NCI-H748 (cell line): ENCODE results near the gene B4GALT6.

Source experiments
- DNase-seq: peaks from one replicate; lab custom pipeline; 2025; ENCODE audit not compliant: unreplicated experiment; lab: John Stamatoyannopoulos, UW

Gene B4GALT6

DNA sequence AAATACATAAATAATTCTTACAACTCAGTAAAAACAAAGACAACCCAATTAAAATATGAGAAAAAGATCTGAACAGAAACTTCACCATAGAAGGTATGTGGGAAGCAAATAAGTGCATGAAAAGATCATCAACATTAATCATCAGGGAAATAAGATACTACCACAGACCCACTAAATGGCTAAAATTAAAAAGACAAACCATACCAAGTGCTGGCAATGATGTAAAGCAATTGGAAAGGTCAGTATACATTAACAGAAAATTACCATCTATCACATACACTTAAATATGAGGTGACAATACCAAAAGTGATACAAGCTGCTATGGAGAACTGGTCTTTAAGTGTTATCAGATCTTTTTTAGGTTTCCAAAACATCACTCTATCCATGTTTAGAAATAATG, 48.0 kb downstream of the B4GALT6 start:
- DNase-seq, result no peak

DNA sequence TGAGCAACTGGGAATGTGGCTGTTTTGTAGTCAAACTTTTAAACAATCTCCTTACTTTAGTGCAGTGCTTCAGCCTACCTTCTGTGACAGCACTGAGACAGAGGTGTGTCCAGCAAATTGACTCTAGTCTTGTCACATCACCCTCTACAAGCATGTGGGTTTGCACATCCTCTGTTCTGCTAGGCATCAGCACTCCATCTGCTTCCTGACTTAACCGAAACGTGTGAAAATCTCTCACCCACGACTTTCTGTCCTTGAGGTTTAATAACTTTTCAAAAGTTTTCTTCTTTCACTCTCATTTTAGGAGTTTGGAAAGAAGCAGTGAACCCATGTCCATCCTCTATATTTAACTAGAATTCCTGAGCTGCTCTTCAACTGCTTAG, 50.1 kb downstream of the B4GALT6 start:
- no peak for DNase-seq

DNA sequence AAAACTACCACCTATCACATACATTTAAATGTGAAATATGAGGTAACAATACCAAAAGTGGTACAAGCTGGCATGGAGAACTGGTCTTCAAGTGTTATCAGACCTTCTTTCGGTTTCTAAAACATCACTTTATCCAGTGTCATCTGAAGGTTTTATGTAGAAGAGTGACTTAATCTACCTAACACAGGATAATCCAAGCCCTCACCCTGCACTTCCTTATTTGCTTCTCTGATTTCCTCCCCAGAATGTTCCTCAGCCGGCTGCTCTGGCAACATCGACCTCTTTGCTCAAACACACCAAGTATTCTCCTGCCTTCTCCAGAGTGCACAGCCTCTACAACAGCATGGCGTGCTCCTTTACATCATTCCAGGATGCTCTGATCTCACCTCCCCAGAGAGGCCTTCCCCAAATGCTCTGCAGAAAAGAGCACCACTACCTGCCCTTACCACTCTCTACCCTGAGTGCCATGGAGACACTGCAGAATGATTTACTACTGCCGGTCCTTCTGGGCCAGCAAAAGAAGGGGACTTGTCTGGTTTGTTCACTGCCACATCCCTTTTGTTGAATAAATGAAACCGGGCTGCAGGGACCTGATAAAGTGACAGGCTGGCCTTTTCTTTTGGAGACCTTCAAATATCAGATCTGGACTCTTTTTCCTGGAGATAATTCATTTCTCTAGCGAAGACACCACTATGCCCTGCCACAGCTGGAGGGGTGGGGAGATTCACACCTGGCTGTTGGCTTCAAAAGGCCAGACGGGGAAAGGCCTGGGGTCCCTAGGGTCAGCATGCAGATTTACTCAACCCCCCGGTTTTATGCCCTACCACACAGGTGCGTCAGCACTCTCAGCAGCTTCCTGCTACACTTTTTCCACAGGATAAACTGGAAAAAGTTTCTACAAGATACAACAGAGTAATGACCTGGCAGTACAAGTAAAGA, 50.7 kb downstream of the B4GALT6 start:
- no peak for DNase-seq

DNA sequence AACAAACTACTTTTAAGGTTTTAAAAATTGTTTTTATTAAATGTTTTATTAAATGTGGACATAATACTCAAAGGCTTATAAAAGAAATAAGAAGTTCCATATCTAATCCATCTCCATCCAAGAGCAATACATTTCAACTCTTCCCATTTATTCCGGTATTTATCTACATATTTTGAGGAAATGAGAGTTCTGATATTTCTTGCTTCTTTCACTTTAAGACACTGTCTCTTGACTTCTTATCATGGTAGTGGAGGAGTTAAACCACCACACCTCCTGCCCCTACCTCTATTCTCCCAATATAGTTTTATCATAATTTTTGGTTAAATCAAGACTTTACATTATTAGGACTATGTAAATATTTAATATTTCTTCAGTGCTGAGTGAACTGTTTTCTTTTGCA, 52.0 kb downstream of the B4GALT6 start:
- DNase-seq, result no peak

DNA sequence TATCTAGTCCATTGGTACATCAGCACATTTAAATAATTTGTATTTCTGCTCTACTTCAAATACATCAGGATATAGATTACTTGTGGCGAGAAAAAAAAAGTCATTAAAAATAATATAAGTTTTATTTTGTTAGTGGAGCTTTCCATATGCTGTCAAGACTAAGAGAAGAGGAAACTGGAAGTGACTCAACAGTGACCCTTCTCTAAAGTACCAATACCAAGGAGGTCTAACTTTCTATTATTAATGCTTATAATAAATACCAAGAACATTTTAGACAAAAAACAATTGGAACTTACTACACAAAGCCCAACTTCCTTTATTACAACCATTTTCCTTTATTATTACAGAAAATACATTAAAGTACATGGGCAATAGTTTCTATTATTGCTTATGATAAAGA, 52.9 kb downstream of the B4GALT6 start:
- no peak for DNase-seq

DNA sequence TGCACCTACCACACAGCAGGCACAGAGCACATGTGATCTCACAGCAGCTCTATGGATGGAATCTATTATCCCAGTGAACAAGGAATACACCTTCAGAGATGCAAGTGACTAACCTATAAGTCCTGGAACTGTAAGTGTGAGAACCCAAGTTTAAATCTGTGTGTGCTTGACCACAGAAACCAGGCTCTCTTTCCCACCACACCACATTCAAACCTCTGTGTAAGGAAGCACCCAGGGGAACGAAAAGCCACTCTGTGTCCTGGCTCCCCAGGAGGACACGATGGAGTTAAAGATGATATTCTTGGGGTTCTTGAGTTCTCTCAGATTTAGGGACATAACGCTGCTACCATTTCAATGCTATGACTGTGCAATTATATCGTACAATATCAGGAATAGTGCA, 53.8 kb downstream of the B4GALT6 start:
- DNase-seq, result no peak

DNA sequence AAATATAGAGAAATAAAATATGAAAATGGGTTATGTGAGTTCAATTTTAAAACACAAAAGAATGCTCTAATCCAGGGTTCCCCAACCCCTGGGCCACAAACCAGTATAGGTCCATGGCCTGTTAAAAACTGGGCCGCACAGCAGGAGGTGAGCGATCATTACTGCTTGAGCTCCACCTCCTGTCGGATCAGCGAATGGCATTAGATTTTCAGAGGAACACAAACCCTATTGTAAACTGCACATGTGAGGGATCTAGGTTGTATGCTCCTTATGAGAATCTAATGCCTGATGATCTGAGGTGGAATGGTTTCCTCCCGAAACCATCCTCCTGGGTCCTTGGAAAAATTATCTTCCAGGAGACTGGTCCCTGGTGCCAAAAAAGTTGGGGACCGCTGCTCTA, 58.0 kb downstream of the B4GALT6 start:
- DNase-seq, result no peak

DNA sequence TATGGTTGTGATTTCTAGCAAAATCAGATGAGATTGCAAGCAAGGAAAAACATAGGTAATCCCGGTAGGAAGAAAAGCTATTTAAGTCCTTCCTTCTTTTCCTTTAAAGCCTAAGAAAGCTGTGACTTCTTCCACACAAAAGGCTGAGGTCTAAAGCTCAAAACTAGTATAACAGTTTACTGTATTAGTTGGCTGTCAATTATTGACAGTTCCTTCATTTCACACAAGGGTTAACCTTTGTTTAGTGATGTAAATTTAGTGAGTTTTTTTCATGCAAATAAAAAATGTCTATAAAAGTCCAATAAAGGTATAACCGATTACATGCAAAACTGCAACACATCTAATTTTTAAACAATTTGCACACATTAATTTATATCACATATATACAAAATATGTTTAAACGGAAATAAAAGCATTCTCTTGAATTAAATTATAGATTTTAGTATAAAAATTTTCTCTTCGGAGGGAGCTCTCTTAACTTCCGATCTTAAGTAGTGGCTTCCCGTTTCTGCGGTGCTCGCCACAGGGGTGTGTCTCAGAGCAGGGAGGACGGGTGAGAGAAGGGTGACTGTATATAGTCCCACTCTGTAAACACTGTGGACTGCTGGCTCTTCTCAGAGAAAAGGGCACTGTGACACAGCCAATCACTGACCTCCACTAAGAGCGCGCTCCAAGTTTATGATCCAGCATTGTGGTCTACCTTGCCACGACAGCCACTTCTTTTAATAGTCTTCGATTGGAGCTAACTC, 59.3 kb downstream of the B4GALT6 start:
- DNase-seq, result no peak

DNA sequence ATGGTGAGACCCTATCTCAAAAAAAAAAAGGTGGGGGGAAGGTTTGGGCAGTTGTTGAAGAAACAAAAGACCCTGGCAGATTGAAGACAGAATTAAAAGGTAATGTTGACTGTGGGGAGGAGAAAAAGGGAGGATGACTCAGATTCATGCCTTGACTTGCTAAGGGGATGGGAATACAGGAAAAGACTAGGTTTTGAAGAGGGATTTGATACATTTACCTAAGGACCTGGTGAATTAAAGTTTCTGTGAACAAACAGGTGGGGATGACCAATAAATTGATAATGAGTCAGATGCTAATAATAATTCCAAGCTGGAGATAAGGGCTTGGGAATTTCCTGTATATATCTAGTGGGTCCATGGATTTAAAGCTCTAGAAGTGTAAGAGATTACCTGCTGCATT, 65.1 kb downstream of the B4GALT6 start:
- DNase-seq, result no peak

DNA sequence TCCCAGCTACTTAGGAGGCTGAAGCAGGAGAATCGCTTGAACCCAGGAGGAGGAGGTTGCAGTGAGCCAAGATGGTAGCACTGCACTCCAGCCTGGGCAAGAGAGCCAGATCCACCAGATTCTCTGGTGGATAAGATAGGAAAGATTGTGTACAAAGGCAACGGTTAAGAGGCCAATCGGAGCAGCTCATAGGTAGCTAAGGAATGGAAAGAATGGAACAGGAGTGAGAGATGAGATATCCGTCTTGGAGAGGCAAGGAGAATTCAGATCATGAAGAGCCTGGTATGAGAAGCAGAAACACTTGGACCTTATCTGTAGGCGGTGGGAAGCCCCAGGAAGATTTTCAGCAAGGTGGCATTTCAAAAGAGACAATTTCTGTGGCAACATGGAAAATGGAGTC, 65.6 kb downstream of the B4GALT6 start:
- no peak for DNase-seq

DNA sequence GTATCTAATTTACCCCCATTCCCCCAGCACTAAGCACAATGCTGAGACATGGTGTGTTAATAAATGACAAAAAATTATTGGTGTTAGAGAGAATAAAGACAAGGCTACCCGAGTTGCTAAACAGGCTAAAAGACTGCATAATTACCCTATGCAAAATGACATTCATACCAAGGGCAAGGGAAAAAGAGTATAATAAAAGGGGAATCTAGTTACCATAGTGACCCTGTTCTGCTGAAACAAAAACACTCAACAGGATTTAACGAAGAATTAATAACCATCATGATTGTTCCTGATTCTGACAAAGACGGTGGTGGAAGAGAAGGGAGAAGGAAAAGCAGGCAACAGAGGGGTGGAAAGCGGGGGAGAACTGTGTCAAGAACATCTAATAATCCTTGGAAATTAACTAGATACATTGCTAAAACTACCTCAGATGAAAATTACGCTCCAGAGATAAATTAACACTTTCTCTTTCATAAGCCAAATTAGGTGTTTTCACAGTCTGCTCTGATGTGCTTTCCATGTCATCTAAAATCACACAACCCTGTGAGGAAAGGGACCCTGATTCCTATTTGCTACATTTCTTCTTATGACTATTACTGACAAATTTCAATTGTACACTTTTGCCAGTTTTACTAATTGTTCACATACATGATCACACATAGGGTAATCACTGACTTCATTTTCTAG, 67.2 kb downstream of the B4GALT6 start:
- DNase-seq, result peak; percentile 30

DNA sequence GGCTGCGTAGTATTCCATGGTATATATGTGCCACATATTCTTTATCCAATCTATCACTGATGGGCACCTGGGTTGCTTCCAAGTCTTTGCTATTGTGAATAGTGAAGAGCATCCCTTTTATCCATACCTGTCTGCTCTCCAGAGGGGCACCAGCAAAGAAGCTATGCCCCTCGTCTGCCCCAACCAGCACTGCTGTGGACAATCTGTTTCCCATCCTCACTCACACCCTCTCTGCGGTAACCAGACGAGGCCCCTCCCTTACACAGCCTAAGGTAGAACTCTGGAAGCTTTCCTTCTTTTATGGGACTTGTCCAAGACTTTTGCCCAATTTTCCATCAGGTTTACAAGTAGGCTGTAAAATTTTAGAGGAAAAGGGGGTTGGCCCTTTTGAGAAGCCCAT, 67.8 kb downstream of the B4GALT6 start:
- DNase-seq, result no peak

DNA sequence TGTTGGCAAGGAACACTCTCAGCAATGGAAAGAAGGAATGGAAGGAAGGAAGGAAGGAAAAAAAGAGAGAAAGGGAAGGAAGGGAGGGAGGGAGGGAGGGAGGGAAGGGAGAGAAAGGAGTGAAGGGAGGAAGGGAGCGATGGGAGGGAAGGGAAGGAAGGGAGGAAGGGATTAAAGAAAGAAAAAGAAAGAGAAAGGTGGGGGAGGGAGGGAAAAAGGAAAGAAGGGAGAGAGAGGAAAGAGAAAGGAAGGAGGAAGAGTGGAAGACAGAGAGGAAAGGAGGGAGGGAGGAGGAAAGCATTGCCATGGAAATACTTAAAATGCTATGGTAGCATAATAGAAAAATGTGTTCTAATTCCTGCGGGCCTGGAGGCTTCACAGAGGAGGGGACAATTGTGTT, 70.3 kb downstream of the B4GALT6 start:
- no peak for DNase-seq

DNA sequence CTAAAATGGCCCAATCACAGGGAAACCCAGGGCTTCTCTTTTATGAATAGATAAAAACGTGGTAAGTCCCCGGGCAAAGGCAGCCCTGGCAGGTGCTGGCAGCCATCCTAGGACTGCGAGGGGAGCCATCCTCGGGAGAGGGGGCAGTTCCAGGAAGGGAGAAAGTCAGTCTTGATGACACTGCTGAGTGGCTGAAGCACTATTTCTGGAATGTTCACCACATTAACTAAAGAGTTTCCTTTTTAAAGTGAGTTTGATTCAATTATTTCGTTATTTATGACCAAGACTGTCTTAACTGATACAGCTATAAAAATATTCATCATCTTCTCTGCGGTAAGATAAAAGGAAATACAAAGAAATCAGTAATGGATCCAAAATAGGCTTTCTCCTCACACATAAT, 72.3 kb downstream of the B4GALT6 start:
- no peak for DNase-seq

DNA sequence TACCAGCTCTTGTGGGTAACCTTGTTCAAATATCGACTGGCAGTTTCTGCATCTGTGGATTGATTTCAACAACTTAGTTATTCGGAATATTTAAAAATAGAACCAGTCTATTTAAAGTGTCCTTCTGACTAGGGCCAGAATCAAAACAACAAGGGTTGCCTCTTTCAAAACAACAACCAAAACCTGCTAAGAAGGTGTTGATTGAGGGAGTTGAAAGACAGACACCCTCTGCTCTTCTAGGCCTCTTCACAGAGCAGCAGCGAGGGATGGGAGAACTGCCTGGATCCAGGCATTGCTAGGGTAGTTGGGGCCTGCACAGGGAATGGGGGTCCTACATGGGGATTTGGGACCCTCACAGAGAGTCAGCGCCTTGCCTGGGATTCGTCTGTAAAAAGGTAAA, 72.9 kb downstream of the B4GALT6 start:
- no peak for DNase-seq

DNA sequence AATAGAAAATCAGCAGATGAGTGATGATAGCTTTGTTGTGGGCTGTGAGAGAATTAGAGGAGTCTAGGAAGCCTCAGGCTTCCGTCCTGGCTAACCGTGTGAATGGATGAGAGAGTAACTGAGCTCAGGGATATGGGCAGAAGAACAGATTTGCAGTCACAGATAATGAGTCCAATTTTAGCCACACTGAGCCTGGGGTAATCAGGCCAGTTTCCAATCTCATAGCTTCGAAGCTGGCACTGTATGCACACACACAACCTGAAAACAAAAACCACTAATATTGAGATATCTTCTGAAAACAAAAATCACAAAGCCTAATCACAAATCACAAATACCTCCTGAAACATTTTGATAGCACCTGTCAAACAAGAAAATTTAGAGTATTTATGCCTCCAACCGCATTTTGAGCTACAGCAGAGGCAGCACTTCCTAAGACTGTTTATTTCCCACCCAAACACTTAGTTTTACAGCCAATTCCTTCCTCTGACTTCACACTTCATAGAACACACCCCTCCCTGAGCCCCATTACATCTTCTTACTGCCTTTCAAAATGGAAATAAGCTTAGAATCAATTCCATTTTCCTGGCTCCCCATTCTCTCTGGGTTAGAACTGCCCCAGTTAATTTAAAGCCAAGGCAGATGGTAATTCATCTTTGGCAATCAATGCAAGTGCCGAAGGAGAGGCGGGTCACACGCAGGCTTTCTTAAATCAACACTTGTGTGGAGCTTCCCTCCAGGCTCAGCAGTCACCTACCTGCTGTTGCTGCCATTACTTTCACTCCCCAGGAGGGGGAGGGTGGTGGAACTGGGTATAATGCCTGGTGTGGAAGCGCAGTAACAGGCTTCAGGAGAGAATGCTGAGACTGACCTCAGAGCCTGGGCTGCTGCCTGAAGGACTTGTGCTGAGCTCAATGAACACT, 73.8 kb downstream of the B4GALT6 start:
- DNase-seq, result peak; percentile 42

DNA sequence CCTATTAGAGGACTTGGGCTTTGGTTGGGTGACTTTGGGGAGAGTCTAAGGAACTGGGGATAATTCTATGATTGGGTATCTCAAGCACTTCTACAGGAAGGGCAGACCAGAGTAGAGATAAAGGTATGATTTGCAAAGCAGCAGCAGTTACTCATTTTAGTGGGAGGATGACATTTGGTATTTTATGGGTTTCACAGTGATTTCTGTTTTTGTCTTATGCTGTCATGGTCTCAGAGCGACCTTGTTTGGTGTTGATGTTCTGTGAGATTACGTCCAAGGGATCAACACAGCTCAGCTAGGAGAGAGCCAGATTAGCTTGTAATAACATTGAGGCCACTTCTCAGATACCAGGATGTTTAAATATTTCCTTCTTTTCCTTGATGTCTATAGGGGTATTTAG, 74.5 kb downstream of the B4GALT6 start:
- DNase-seq, result no peak

DNA sequence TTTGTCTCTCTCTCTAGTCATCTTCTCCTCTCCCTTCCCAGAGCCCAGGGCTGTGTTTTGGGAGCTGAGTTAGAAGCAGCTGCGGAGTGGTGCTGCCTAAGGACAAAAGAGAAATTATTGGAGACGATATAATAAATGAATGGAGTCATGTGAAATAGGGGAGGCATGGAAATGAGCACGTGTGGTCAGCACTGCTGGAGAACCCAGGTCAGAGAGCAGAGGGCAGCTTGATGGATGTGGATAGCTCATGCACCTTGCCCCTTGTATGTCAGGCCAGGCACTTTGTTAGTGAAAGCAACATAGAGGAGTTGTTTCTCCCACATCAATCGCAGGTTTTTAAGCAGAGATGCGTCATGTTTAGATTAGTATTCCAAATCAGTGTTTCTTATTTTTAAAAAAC, 77.0 kb downstream of the B4GALT6 start:
- DNase-seq, result no peak

DNA sequence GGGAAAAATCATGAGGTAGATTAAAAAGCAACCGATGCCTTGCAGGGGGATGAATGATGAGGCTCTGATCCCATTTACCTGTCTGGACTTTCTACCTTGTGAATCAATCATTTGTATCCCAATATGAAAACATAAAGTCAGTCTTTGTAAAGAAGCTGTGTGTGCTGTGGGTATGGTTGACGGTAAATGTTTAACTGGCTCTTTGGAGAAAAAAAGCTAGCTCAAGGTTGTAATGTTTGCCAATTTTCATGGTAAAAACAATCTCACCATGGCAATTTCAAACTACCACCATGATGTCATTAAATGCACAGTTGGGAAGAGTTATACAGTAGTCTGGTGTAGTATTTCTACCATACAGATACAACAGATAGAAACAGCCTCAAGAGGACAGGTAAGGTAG, 78.1 kb downstream of the B4GALT6 start:
- DNase-seq, result no peak

DNA sequence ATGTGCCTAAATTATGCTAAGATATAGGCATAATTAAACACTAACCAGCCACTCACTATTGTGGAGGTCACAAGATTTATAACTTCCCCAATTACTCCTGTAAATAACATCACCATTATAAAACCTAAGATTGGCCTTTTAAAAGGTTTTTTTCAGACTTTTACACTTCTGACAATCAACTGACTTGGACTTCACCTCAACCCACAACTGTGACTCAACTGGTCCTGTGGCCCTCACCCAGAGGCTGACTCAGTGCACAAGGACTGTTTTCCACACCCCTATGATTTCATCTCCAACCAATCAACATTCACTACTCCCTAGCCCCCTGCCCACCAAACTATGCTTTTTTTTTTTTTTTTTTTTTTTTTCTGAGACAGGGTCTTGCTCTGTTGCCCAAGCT, 81.1 kb downstream of the B4GALT6 start:
- DNase-seq, result no peak
